Neural cell (in vitro differentiated cells): ENCODE results near the gene PPP3R1.

ENCODE experiments used
- EP300 ChIP-seq: fragments of 450-650 bp; conservative IDR thresholded peaks from 2 replicates; pipeline ENCODE4 v1.6.1; 2014; ENCODE audit warnings: antibody characterized with exemption, mild to moderate bottlenecking, moderate library complexity; ENCODE audit not compliant: poor library complexity, severe bottlenecking
- EZH2 ChIP-seq: fragments of 200-600, 300-800 bp; shearing (Covaris generic), sonication (generic); IDR thresholded peaks from 2 replicates; pipeline ENCODE4 v1.6.1; 2014; ENCODE audit warnings: antibody characterized with exemption, low read length, borderline replicate concordance, mild to moderate bottlenecking; ENCODE audit not compliant: insufficient read depth, poor library complexity, severe bottlenecking
- TF ChIP-seq, protein P1 (sequence below): fragments of 450-650 bp; IDR thresholded peaks from 2 replicates; pipeline ENCODE4 v1.5.1; 2014; ENCODE audit warnings: antibody characterized with exemption, mild to moderate bottlenecking, moderate library complexity; ENCODE audit not compliant: poor library complexity, severe bottlenecking

DNA sequence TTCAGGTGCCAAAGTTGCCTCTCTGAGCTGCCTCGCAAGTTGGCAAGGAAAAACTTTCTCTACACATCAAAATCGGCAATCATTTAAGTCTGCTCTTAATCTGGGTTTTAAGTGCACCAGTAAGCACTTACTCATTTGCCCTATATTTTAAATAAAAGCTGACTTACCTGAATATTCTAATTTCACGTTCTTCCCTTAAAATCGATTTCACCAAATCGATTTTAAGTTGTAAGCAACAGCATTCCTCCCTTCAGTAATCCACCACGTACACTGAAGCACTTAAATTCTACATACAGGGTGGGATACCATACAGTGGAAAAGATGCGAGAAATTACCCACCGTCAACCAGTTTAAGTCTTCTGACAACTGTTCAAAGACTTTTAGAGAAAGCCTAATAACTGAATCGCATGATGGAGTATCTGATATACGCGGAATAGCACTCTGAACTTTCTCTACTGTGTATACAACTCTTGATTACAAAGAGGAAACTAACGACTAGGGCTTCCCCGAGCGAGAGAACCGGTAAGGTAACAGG, 1.6 kb downstream of the PPP3R1 start:
- TF ChIP-seq, protein P1, sequence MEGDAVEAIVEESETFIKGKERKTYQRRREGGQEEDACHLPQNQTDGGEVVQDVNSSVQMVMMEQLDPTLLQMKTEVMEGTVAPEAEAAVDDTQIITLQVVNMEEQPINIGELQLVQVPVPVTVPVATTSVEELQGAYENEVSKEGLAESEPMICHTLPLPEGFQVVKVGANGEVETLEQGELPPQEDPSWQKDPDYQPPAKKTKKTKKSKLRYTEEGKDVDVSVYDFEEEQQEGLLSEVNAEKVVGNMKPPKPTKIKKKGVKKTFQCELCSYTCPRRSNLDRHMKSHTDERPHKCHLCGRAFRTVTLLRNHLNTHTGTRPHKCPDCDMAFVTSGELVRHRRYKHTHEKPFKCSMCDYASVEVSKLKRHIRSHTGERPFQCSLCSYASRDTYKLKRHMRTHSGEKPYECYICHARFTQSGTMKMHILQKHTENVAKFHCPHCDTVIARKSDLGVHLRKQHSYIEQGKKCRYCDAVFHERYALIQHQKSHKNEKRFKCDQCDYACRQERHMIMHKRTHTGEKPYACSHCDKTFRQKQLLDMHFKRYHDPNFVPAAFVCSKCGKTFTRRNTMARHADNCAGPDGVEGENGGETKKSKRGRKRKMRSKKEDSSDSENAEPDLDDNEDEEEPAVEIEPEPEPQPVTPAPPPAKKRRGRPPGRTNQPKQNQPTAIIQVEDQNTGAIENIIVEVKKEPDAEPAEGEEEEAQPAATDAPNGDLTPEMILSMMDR: no peak
- TF ChIP-seq EZH2 (no peak), EP300 (no peak)
